ENCODE data around the gene VTI1A.

The VTI1A gene

DNA sequence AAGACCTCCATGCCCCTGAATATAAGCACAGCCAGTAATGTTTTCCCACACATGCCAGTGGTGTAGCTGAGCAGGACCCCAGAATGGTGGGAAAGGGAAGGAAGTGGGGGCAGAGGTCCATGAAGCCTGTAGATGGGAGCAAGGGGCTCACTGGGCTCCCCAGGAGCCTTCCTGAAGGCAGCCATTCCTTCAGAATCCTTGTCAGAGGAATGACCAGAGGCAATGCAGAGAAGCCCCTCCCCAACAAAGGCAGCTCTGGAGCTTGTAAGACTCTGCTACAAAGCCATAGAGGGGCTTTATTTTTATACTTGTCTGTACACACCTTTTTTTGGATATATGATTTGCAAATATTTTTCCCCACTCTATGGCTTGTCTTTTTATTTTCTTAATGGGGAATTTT, 338.1 kb downstream of the VTI1A start:
- DNase-seq (ENCODE audit: low read depth): no peak

DNA sequence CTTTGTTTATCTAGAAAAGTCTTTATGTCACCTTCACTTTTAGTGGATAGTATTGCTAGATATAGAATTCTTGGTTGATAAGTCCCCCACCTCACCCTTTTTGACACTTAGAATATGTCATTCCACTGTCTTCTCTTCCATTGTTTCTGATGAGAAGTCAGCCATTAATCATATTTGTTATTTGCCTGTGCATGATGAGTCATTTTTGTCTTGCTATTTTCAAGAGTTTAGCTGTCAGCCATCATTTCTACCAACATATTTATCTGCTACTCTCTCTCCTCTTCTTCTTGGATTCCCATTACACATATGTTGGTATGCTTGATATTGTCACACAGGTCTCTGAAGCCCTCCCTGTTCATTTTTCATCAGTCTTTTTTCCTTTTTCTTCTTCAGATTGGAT, 342.2 kb downstream of the VTI1A start:
- DNase-seq (ENCODE audit: low read depth): no peak

DNA sequence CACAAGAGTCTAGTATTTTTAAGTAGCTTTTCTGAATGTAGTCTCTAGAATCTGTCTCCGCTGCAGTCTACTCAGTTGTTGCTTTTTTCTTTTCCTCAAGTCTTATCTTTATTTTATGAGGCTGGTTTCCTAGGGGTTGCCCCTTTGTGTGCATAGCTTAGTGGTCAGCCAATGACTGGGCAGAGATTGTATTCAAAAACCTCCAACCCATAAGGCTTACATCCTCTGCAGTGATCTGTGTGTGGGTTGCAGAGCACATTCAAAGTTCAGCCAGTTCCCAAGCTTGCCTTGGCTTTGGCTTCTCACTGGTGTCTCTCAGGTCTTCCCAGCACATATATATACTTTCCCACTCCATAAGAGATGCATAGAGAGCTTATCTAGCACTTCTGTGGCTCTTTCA, 343.0 kb downstream of the VTI1A start:
- DNase-seq (ENCODE audit: low read depth): no peak

DNA sequence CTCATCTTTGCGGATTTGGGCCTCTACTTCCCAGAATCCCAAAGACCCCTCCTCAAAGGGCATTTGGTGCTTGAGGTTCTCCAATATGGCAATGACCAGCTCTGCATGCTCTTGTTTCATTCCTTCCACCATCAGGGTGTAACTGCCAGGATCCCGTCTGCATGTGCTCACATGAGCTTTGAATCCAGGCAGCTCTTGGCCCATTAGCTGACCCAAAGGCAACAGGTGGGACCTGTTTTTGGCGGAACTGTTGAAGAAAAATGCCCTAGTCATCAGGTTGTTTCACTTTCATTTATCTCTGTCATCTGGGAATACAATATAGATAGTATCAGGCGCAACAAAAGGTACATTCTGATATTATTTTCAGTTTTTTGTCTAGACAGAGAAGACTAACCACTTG, 343.9 kb downstream of the VTI1A start:
- DNase-seq (ENCODE audit: low read depth): no peak

DNA sequence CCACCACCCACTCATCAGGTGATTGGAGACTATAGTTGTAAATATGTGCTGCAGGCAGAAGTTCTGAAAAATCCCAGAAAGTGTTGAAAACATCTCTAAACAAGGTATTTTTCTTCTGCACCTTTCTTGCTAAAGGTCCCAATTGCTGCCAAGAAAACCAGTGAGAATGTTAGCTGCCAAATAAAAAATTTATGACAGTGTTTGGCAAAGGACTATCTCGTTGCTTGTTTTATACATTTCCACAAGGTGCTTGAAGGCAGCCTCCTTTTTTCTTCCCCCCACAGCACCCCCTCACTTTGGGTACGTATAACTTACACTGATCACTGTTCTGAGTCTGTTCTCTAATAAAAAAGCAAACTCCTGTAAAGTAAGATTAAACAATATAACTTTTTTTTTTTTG, 344.4 kb downstream of the VTI1A start:
- DNase-seq (ENCODE audit: low read depth): no peak

DNA sequence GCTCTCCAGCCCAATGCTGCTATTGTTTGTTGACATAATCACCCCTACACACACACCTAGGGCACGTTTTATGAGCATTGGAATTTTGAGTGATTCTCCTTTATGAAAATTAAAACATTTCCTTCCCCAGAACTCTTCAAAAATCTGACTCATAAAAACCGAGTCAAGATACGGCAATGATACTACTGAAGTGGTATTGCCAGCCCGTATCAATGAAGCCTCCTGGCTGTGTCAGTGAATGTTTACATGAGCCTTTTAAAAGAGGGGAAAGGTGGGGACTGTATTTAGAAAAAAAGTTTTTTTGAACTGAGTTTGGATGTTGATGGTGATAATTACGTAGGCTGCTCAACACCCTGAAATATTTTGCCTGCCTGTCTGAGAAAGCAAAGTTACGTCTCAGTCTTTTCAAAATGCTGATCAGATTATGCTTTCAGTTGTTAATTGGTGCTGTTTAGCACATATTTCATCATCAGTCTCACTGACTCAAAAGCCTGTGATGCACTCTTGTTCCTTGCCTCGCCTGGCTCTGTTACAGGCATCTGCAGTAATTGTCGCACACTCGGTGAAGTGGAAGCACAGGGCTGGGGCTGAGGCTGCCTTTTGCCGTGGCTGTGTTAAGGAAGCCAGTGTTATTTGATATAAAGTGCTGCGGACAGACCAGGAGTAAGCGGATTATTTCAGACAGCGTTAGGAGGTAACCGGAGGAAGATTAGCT, 345.6 kb downstream of the VTI1A start:
- no peak for DNase-seq (ENCODE audit: low read depth)

DNA sequence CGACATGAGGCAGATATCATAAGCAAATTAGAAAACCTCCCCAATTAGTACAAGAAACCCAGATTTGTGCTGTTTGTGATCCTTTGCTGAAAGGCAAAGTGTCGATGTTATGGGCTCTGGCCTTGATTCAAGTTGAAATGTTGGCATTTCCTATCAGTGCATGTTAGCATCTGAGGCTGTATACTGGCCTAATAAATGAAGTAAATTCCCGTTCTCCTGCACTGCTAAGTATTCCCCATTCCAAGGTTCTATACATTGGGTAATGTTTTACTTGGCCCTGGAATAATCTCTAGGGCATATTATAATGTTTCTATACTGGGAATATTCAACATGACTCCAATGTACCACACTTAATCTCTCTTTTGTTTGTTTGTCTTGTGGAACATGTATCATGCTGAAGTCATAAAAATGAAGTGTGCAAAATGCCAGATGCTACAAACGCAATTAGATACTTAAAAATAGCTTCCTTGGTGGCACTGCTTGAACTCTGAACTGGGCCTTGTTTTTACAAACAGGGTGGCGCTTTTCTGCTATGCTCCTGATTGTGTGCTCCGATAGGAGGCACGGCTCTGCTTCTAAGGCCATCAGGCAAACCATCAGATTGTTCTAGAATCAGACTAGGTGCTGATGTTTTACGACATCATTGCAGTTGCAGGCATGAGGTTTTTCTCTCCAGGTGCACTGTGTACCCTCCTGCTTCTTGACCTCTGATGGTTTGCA, 346.3 kb downstream of the VTI1A start:
- DNase-seq (ENCODE audit: low read depth): no peak

DNA sequence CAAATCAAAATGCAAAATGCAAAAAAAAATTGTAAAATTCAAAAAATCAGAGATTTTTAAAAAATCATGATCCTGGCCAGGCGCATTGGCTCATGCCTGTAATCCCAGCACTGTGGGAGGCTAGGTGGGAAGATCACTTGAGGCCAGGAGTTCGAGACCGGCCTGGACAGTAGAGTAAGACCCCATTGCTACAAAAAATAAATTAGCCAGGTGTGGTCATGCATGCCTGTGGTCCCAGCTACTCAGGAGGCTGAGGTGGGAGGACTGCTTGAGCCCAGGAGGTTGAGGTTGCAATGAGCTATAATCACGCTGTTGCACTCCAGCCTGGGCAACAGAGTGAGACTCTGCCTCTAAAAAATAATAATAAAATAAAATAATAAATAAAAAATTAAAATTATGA, 347.2 kb downstream of the VTI1A start:
- DNase-seq (ENCODE audit: low read depth): no peak

DNA sequence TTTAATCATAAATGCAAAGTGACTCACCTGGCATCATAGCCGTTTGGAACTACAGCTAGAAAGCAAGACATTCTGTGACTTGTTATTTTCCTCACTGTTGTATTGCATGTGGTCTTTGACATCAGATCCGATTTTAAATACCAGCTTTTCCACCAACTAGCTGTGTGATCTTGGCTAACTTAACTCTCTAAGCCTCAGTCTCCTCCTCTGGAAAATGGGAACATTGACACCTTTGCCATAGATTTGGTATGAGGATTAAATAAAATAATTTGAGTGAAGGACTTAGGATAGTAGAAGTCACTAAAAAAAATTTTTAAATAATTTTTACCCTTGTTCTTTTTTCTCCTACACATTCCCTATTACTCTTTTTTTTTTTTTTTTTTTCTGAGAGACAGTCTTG, 348.1 kb downstream of the VTI1A start:
- DNase-seq (ENCODE audit: low read depth): no peak

DNA sequence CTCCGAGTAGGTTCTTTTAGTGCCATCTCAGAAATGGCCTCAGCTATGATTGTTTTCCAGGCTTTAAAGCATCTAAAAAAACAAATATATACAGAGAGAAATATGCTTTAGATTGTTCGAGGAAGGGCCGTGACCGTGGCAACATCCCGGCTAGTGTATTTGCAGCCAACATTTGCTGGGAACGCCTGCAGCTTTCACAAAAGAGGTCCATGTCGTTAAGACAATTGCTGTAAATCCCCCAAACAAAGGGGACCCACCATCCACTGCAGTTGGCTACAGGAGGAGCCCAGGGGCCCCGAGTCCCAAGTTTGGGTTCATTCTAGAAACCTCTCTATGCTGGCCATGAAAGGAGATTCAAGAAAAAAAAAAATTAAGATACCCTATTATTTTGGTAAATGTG, 350.2 kb downstream of the VTI1A start:
- DNase-seq (ENCODE audit: low read depth): no peak

DNA sequence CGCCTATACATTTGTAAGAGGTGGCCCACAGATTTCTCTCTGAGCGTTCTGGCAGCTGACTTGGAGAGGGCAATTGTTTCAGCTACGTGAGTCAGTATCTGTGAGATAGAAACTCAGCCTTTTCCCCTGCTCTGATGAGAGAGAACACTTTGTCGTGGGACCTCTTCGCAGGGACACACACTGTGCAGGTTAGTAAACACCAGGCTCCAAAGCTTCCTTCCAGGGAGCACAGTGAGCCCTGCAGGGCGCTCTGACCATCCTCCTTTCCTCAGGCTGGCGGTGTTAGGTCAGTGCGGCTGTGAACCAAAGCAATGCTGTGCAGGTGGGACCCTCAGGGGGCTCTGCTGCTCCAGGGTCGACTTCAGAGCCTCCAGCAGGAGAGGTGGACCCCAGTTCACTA, 350.8 kb downstream of the VTI1A start:
- DNase-seq (ENCODE audit: low read depth): no peak

DNA sequence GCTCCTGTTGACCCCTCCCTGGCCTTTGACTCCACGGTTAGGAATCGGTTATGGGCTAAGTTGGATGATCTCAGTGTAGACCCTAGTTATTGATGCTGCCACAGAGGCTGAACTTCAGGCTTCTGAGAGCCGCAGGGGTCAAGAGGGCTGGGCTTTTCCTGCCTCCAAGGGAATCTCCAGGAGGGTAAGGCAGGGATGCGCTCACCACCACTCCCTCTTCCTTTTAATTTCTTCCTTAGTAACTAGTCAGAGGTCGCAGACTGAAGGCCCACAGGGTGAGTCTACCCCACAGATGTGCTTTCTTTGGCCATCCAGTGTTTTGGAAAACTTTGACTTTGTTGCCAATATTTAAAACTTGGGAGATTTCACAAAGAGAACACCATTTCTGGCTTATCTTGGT, 352.0 kb downstream of the VTI1A start:
- no peak for DNase-seq (ENCODE audit: low read depth)

DNA sequence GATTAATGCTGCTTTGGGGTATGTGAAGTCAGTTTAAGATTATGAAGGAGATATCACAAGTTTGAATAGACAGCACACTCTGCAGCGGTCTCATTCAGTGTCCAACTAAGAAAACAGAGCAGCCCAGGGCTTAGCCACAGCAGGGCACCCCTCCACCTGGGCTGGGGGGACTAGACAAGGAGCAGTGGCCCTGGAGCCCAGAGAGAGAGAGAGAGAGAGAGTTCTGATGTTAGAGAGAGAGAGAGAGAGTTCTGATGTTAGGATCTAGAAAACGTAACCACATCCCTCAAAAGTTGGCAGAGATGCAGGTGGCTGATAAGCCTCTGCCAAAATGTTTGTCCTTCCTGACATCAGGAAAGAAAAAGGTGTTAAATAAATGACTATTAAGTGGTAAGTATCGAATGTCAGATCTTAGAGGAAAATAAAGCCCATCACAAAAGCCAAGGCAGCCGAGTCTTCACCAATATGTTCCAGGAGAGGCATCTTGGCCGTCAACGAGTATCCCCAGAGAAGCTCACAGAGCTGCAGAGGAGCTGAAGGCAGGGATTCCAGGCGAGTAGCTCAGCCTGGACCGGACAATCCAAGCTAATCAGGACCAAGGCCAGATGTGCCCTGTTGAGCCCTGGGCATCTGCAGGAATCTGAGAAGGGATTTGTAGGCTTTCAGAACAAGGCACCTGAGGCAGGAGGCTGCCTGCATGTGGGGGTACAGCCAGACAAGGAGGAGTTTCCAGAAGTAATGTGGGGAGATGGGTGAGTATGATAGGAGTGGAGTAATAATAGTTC, 352.9 kb downstream of the VTI1A start:
- DNase-seq (ENCODE audit: low read depth): no peak

DNA sequence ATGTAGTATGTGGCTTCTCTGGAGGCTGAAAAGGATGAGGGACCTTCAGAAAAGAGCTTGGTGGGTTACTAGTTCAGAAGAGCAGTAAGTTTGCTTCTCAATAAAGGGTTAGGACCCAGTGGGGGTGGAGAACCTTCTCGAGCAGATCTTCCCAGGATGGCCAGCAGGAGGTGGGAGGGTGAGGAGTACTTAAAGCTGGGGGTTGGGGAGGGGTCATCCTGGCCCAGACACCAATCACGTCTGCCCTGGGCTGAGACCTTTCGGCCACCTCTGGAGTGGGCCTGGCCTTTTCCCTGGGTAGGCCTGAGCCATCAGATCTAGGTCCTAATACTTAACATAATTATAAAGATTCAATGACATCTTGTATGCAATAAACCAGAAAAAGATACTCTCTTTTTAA, 354.0 kb downstream of the VTI1A start:
- no peak for DNase-seq (ENCODE audit: low read depth)

DNA sequence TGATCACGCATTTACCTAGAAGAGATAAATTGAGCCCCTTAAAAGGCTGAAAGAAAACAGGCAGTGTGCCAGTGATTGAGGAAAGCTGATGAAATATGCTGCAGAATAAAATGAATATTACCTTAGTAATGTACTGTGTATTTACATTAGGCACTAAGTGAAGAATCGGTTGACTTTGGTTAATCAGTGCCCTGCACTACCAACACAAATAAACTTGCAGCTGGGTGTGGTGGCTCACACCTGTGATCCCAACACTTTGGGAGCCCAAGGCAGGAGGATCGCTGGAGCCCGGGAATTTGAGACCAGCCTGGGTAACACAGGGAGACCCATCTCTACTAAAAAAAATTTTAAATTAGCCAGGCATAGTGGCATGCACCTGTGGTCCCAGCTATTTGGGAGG, 354.7 kb downstream of the VTI1A start:
- DNase-seq (ENCODE audit: low read depth): no peak

DNA sequence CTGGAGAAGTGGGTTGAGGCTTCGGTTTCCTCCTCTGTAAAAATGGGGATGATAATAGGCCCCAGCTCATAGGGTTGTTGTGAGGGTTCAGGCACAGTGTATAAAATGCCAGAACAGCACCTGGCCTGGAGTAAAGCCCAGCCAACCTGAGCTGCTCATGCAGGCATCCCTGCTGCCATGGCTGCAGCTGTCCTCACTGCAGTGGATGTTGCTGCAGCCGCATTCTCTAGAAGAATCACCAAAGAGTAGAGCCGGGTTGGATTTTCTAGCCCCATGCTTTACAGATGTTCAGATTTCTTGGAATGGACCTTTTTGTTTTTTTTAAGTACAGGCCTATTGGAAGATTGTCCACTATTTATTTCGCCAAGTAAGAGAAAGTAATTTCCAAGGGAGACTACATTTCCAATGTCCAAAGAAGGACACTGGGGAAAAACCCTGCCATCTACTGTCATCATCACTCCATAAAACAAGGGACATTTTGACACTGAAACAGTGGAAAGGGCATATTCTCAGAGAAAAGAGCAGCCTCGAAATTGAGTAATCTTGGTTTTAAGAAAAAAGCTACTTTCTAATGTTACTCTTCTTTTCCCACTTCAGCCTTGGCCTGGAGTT, 355.5 kb downstream of the VTI1A start:
- no peak for DNase-seq (ENCODE audit: low read depth)

DNA sequence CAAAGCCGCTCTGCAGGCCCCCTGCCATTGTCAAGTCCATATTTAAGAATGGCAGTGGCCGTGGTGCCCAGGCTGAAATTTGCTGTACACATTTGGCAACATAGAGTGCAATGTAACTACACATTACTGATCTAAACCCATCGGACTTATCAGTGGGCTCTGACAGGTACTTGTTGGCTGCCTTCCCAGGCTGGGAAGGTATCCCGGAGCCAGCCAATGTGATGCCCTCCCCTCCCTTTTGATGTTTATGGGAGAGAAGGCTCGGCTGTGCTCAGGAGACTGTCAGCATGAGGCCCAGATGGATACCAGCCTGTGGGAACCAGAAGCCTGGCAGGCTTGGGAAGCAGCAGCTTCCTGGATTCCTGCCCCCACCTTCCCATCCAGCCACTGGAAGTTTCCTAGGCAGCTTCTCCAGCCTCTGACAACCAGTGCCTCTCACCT, 357.0 kb downstream of the VTI1A start:
- DNase-seq (ENCODE audit: low read depth): no peak

DNA sequence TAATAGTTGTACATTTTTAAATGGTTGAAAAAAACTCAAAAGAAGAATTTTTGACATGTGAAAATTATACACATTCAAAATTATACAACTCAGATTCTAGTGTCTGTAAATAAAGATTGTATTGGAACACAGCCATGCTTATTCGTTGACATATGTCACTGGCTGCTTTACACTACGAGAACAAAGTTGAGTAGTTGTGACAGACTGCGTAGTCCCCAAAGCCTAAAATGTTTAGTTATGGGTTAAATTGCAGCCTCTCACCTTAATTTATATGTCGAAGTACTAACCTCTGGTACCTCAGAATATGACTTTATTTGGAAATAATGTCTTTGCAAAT, 358.2 kb downstream of the VTI1A start:
- DNase-seq (ENCODE audit: low read depth): no peak

DNA sequence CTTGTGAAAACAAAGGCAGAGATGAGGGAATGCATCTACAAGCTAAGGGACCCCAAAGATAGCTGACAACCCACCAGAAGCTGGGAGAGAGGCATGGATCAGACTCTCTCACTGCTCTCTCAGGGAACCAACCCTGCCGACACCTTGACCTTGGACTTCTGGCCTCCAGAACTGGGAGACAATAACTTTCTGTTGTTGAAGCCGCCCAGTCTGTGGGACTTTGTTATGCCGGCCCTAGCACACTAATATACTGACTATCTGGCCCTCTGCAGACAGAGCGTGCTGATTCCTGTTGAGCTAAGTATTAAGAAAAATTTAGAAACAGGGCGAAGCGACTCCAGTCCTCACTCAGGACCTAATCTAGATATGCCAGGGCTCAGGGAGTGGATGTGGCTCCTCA, 358.7 kb downstream of the VTI1A start:
- DNase-seq (ENCODE audit: low read depth): no peak

DNA sequence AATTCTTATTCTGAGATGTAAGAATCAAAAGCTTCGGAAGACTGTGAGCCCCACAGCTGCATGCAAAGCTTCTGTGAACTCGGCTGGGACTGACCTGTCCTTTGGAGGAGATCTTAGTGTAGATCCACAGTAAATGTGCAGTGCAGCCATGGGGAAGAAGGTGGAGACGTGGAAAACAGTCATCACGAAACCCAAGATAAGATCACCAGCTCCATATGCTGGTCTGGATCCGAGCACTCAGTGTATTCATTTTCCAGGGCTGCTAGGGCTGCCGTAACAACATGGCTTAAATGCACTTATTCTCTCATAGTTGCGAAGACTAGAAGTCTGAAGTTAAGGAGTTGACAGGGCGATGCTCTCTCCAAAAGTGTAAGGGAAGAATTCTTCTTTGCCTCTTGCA, 360.0 kb downstream of the VTI1A start:
- DNase-seq (ENCODE audit: low read depth): no peak

DNA sequence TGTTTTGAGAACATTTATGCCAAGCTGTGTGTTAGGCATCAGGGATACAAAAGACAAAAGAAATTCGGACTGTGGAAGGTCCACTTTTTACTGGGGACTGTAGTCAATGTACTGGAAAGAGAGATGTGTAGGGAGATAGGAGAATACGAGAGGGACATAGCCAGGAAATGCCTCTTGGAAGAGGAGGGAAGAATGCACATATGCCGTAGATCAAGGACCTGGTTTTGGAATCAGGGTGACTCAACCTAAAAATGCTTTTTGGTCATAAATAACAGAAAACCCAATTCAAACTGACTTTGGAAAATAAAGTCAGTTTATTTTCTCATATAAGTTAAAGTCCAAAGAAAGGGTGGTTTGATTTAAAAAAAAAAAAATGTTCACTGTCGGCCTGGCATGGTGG, 362.7 kb downstream of the VTI1A start:
- no peak for DNase-seq (ENCODE audit: low read depth)

DNA sequence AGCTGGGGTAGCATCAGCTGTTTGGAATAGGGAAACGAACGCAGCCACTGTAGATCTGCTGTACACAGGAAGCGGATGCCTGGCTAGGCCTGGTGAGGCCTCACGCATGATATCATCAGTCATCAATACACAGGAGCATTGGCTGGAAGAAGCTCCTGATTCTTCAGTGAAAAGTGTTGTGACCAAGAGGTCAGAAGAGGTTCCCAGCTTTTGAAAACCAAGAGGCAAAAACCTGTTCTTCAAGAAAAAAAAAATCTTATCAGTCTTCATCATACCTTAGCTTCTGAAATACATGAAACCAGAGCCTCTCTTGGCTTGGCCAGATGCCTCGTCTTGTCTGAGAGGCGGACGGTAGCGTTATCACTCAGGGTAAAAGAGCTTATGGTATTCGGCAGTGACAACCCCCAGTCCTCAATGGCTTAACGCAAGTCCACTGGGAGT, 363.7 kb downstream of the VTI1A start:
- DNase-seq (ENCODE audit: low read depth): no peak
